VCaP (cell line): Measurements from ENCODE around the gene XXYLT1.

ENCODE experiments used
- H3K27ac ChIP-seq: fragments of 450-650 bp; 2 replicates; pipeline ENCODE4 v1.5.1; 2017
- TF ChIP-seq, protein P1 (sequence below): fragments of 450-650 bp; conservative IDR thresholded peaks from 2 replicates; pipeline ENCODE4 v1.5.1; 2017; ENCODE audit warnings: mild to moderate bottlenecking, moderate library complexity

XXYLT1 gene

DNA sequence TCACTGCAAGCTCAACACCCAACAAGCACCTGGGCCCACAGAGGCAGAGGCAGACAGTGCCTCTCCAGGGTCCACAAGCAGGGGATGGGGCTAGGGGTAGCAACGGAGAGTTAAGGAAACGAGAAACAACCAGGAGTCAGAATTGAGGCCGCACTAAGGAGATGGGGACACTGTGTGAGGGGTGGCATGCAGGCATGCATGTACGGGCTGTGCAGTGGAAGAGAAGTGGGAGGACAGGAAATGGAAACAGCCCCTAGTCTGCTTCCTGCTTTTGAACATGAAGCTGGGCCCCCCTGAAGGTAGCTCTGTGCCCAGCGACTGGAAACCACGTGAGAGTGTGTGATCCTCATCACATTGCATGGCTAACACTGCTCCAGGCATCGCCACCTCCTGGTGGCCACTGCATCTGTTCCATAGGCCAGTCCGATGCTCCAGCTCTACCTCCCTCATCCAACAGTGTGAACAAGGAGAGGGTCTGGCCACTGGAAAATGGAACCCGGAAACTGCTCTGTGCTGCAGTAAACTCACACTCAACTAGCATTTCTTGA is 44.0 kb downstream of the XXYLT1 start:
- no peak overlapping the region for H3K27ac ChIP-seq
- TF ChIP-seq, protein P1, sequence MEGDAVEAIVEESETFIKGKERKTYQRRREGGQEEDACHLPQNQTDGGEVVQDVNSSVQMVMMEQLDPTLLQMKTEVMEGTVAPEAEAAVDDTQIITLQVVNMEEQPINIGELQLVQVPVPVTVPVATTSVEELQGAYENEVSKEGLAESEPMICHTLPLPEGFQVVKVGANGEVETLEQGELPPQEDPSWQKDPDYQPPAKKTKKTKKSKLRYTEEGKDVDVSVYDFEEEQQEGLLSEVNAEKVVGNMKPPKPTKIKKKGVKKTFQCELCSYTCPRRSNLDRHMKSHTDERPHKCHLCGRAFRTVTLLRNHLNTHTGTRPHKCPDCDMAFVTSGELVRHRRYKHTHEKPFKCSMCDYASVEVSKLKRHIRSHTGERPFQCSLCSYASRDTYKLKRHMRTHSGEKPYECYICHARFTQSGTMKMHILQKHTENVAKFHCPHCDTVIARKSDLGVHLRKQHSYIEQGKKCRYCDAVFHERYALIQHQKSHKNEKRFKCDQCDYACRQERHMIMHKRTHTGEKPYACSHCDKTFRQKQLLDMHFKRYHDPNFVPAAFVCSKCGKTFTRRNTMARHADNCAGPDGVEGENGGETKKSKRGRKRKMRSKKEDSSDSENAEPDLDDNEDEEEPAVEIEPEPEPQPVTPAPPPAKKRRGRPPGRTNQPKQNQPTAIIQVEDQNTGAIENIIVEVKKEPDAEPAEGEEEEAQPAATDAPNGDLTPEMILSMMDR = peak; percentile 39

DNA sequence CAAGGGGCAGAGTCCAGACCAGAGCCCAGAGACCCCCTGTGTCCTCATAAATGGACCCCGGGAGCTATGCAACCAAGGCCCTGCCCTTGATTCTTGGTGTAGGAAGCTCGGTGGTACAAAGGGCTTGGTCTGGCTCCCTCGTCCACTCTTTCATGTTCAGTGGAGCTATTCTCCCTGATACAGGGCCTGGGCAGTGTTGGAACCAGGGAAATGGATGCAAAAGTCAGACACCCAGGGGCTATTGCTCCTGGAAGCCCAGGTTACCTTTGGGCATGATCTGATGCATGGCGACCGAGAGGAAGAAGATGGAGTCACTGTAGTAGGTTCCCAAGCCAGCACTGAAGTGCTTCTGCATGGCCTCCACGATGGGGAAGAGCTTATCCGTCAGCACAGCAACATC is 44.5 kb downstream of the XXYLT1 start:
- H3K27ac ChIP-seq = no peak overlapping the region
- TF ChIP-seq, protein P1 = no peak

DNA sequence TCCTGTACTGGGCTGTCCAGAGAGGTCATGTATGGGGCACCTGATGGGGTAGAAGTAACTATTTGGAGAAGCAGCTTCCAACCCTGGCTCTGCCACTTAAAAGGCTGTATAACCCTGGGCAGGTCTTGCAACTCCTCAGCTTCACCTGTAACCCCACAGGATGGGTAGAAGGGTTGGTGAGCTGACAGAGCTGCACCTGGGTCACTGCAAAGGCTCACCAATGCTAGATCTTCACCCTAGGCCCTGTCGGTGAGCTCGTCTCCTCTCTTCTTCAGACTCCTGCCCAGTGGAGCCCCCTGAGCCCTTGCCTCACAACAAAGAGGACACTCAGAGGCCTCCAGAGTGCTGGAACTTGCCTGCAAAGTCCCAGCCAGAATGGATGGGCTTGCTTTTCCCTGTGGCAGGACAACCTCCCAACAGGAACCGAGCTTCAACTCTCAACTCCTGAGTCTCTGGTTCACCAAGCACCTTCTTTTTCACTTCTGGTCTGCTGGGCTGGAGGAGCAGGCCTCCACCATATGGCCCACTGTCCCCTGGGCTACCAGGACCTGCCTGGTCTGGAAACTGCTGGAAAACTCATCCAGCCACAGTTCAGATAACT is 45.9 kb downstream of the XXYLT1 start:
- H3K27ac ChIP-seq = no peak overlapping the region

DNA sequence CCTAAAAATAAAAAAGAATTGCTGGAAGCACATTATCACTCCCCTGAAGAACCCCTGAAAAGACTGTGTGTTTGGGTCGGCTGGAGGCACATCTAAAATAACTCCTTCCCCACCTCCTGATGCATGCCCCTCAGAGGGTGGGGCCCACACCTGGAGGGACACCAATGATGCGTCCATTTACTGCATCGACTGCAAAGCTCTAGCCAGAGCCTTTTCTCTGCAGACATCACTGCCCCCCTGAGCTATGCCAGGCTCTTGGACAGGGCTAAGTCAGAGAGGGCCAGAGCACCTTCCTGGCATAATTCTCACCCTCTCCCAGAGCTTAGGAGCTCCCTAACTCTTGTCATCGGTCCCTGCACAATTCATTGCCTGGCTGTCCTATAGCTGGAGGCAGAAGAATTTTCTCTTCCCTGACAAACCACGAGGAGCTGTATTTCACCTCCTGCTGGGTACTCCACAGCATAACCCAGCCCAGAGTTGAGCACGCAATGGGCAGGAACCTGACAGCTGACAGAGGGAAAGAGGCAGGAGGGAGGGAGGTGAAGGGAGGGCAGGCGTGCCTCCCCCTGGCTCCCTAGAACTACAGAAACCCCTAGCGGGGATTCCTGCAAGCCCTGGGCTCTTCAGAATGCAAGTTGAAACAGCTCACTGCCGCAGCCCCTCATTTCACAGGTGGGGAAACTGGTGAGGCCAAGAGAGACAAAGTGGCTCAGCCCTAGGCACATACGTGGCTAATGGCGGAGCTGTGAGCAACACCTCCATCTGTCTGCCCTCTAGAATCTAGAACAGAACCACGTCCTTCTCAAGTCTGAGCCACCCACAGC is 46.6 kb downstream of the XXYLT1 start:
- no peak overlapping the region for H3K27ac ChIP-seq
- TF ChIP-seq, protein P1 = no peak

More for the DNA sequence above, 45.9 kb downstream of the XXYLT1 start:
- TF ChIP-seq, protein P1 = no peak

DNA sequence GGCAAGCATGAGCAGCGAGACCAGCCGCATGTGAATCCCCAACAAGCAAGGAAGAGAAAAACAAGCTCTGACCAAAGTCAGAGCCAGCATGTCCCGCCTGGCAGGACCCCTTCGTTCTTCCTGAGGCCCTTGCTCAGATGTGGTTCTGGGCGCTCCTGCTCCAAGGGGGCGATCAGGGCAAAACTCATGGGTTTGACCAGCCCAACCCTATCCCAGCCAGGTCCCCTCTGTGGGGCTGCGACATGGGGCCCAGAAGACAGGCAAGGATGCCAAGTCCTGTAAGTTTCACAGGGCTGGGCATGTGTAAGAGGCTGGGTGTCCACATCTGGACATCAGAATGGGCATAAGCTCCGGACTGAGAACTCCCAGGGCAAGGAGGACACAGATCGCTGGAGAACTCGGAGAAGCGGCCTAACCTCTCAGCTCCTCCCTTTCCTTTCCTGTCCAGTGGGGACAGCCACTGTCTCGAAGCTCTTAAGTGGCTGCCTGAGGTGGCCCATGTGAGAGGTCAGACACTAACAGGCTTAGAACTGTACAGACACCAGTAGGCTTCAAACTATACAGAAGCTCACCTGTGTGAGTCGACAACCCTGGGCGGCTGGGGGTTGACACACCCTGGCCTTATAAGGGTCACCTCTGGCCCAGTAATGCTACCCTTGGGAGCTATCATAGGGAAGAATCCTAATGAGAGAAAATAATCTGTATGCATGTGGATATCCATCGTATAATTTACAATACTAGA is 48.9 kb downstream of the XXYLT1 start:
- TF ChIP-seq, protein P1 = no peak
- no peak overlapping the region for H3K27ac ChIP-seq

DNA sequence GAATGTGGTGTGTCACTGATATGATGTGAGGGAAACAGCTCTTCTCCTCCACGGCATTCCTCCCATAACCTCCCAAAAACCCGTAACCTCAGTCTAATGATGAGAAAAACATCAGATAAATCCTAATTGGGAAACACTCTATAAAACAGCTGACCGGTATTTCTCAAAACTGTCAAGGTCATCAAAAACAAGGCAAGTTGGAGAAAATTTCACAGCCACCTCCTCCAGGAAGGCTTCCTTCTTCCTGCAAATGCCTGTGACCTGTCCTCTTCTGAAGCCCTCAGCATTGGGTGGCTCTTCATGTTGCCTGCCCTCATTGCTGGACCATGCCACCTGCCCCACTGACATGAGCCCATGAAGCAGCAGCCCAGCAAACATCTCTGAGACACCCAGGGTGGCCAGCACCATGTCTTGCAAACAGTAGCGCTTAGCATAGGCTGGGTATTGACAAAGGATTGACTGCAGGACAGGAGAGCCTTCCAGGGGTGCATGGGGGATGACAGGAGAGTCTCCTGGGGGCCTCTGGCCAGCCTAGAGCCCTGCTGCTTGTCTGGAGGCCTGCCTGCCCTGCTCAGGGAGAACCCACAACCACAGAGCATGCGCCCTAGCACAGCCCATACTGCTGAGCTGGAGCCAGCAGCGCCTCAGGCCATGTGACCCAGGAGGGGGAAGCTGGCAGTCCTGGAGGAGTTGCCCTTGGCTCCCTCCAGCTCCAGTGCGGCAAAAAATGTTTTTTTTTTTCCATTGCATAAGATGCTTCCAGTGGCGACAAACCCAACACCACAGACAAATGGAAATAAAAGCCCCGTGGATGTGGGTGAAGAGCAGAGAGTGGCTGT is 49.7 kb downstream of the XXYLT1 start:
- TF ChIP-seq, protein P1 = no peak
- no peak overlapping the region for H3K27ac ChIP-seq
